GM18951 (cell line): Measurements from ENCODE around the gene FOXRED1.

Experiments used
- POLR2A ChIP-seq: IDR thresholded peaks from 4 replicates; pipeline ENCODE4 v1.6.1; 2011; ENCODE audit warnings: mild to moderate bottlenecking; ENCODE audit not compliant: insufficient read length, insufficient read depth; ENCODE audit errors: extremely low read depth
- in situ Hi-C: fragments of 300-500 bp; cut with MboI; formaldehyde crosslinking; loops from one replicate; pipeline ENCODE4 v1.12.0; 2022; ENCODE audit warnings: low sequenced_read_pairs, mixed read lengths, inconsistent platforms; ENCODE audit not compliant: unreplicated experiment

Gene FOXRED1

GRCh38 chr11:126256216-126256615 lies 12.7 kb upstream of the FOXRED1 start:
- in situ Hi-C loops, result no loop called here

GRCh38 chr11:126257144-126257543 lies 11.8 kb upstream of the FOXRED1 start:
- in situ Hi-C loops, result no loop called here
- no peak for TF ChIP-seq POLR2A

More at GRCh38 chr11:126256216-126256615, 12.7 kb upstream of the FOXRED1 start:
- no peak for TF ChIP-seq POLR2A

- TF ChIP-seq POLR2A, result no peak
- in situ Hi-C loops, result no loop called here
Observed at GRCh38 chr11:126257764-126258163, 11.2 kb upstream of the FOXRED1 start.

GRCh38 chr11:126262216-126262615 lies 6.7 kb upstream of the FOXRED1 start:
- peak; percentile 21 for TF ChIP-seq POLR2A
- in situ Hi-C loops, result no loop called here

GRCh38 chr11:126263489-126263888 lies 5.5 kb upstream of the FOXRED1 start:
- in situ Hi-C loops, result no loop called here
- TF ChIP-seq POLR2A, result no peak

- no peak for TF ChIP-seq POLR2A
- in situ Hi-C loops, result no loop called here
Observed at GRCh38 chr11:126265811-126266210, 3.1 kb upstream of the FOXRED1 start.

GRCh38 chr11:126267650-126268049 lies 1.3 kb upstream of the FOXRED1 start:
- no peak for TF ChIP-seq POLR2A
- in situ Hi-C loops, result no loop called here

GRCh38 chr11:126268361-126268707 lies 620 bp upstream of the FOXRED1 start:
- no peak for TF ChIP-seq POLR2A
- in situ Hi-C loops, result no loop called here

- TF ChIP-seq POLR2A, result no peak
- in situ Hi-C loops, result no loop called here
Observed at GRCh38 chr11:126277322-126277721, 8.4 kb downstream of the FOXRED1 start.

GRCh38 chr11:126277780-126278179 lies 8.8 kb downstream of the FOXRED1 start:
- TF ChIP-seq POLR2A, result no peak
- in situ Hi-C loops, result no loop called here

GRCh38 chr11:126279191-126279590 lies 10.2 kb downstream of the FOXRED1 start:
- in situ Hi-C loops, result no loop called here
- no peak for TF ChIP-seq POLR2A

- no peak for TF ChIP-seq POLR2A
- in situ Hi-C loops, result no loop called here
Observed at GRCh38 chr11:126280595-126280994, 11.6 kb downstream of the FOXRED1 start.

GRCh38 chr11:126281245-126281644 lies 12.3 kb downstream of the FOXRED1 start:
- no peak for TF ChIP-seq POLR2A
- in situ Hi-C loops, result no loop called here

GRCh38 chr11:126281666-126282175 lies 12.8 kb downstream of the FOXRED1 start:
- in situ Hi-C loops, result no loop called here
- no peak for TF ChIP-seq POLR2A

GRCh38 chr11:126282361-126282735 lies 13.4 kb downstream of the FOXRED1 start:
- no peak for TF ChIP-seq POLR2A
- in situ Hi-C loops, result no loop called here
